HG02588 (cell line): ENCODE measurements around the gene CARD8.

Experiments used
- ATAC-seq: cut with Tn5 transposase; IDR thresholded peaks from one replicate; pipeline ENCODE4 v1.9.1; 2021; ENCODE audit warnings: mild to moderate bottlenecking, moderate library complexity; ENCODE audit not compliant: unreplicated experiment

The CARD8 gene

DNA sequence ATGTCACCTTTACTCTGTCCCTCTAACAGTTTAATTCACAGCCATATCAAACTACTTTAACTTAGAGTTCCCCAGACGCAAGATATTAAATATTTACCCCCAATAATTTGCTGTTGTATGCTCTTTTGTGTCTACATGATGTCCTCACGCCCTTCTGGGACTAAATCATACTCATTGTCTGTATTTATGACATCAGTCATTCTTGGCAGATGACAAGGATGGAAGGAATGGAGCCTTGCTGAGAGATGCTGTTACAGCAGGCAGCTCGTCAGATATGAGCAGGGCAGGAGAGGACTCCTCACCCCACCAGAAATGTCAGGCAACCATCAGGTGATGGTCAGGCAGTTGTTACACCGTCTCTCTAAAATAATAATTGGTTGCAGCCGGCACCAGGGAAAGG is 41.8 kb downstream of the CARD8 start:
- ATAC-seq = no peak

DNA sequence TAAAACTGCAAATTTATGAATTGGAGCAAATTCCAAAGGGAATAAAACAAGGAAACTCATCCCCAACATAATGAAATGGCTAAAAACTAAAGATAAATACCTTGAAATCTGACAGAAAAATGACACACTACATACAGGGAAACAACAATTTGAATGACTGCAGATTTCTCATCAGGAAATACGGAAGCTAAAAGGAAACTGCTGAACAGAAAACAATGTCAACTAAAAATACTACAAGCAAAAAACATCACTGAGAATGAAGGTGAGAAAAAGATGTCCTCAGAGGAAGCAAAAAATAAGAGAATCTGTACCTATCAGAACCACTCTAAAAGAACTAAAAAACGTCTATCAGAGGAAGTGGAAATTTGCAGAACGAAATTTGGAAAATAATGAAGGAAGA is 45.7 kb downstream of the CARD8 start:
- no peak for ATAC-seq

DNA sequence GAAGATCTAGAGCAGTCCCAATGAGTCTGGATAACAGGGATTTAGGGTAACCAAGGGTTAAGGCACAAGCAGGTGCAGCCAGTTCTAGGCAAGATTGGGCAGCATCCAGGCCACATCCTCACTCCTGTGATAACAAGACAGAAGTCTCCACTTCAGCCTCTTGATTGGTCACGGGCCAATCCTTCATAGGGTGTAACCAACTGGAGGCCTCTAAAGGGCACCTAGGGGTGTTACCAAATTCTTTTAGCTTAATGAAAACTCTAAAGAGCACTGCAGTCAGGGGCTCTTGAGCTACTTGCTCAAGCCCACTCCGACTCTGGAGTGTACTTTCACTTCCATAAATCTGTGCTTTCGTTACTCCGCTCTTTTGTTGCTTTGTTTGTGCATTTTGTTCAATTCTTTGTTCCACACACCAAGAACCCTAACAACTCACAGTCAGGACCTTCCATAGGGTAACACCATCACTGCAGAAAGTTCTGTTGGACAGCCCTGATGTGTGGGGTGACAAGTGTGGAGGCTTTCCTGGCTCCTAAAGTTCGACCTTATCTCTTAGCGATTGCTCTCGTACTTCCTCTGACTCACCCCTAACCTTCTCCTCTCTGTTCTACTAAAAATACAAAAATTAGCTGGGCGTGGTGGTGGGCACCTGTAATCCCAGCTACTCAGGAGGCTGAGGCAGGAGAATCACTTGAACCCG is 49.2 kb downstream of the CARD8 start:
- ATAC-seq = no peak

DNA sequence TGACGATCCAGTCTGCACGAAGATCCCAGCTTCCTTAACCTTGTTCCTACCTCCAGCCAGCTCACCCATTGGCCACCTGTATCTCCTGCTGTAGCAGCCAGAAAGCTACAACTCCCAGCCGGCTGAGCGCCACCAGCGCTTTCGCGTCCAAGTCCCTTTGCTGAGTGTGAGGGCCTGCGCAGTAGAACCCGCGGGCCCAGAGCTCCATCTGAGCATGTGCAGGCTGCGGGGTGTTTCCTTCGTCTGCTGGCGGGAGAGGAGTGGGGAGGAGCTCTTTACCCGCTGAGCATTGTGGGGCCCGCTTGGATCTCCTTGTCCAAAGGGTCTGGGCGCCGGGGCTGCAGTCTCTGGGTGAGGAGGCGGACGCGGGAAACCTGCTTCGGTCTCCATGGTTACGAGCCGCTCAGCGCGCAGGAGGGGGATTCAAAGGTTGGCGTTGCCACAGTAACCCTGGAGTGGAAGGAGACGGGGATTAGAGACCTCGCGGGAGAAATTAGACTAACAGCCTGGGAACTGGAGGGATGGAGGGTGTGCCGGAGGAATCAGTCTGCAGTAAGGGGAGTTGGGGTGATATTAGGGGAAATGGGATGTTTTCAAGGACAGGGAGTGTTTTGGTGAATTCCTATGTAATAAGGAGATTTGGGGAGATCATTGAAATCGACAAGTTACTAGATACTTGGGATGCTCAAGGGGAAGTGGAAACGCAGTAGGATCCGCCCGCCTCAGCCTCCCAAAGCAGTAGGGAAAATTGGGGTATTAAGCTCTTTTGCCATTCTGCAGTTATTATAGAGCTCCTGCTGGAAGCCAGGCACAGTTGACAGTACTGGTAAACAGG is 51.7 kb downstream of the CARD8 start:
- peak; percentile 87 for ATAC-seq

DNA sequence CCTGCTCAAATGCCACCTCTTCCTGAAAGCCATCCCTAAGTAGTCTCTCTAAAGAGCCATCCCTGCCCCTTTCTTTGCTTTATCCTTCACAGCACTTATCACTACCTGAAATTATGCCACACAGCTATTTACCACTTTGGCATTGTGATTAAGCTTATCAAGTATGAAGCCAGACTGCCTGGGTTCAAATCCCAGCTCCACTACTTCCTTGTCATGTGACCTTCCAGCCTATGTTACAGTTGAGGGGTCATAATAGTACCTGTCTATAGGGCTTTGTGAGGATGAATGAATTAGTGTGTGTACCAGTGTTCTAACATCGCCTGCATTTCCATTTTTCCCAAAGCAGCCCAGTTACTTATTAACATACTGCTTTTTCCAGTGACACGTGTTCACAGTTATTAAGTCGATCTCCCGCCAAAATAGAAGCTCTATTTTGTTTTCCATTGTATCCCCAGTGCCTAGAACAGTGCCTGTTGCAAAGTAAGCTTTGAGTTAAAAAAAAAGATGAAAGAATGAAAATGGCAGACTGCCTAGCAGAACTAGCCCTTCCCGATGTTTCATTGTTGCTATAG is 52.4 kb downstream of the CARD8 start:
- no peak for ATAC-seq

DNA sequence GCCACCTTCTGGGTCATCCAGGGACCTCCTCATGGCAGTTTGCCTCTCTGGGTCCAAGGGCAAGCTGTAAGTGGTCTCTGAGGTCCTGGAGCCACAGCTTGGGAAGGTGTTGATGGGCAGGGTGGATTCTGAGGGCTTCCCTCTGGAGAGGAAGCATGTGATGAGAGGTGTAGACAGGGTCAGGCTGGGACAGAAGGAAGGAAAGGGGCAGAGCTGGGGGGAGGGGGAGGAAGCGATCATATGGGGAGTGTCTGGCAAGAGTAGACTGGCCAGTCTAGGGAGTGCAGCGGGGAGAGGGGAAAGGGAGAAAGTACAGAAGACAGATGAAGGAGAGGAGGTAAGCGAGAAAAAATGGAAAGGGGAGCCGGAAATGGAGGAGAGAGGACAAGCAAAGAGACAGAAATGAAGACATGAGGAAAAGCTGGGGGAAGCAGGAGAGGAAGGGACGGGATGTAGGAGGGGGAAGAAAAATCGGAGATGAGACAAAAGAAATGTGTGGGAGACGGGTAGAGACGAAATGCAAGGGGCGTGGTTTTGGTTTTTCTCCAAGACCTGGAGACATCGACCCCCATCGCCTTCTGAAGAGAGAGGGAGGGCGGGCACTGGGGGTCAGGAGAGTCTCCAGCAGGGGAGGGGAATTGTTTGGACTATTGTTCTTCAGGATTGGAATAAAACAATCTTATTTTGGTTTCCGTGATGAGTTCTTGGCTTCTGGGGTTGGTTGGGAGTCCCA is 58.6 kb downstream of the CARD8 start:
- ATAC-seq = no peak

DNA sequence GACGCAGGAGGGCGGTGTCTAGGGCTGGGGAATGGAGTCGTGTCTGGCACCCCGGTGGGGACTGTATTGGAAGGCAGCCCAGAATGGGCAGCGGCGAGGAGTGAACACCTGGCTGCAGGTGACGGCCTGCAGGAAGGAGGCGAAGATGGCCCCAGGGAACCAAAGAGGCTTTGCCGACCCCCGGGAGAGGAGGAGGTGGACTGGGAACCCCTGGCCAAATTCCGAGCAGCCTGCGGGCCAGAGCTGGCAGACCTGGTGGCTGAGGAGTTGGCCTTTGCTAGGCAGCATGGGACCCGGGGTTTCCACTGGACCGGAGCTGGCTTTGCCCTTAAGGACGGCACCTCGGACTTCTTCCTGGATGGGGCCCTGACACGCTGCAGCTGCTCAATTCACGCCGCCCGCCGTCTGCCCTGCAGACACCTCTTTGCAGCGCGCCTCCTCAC is 59.4 kb downstream of the CARD8 start:
- no peak for ATAC-seq

DNA sequence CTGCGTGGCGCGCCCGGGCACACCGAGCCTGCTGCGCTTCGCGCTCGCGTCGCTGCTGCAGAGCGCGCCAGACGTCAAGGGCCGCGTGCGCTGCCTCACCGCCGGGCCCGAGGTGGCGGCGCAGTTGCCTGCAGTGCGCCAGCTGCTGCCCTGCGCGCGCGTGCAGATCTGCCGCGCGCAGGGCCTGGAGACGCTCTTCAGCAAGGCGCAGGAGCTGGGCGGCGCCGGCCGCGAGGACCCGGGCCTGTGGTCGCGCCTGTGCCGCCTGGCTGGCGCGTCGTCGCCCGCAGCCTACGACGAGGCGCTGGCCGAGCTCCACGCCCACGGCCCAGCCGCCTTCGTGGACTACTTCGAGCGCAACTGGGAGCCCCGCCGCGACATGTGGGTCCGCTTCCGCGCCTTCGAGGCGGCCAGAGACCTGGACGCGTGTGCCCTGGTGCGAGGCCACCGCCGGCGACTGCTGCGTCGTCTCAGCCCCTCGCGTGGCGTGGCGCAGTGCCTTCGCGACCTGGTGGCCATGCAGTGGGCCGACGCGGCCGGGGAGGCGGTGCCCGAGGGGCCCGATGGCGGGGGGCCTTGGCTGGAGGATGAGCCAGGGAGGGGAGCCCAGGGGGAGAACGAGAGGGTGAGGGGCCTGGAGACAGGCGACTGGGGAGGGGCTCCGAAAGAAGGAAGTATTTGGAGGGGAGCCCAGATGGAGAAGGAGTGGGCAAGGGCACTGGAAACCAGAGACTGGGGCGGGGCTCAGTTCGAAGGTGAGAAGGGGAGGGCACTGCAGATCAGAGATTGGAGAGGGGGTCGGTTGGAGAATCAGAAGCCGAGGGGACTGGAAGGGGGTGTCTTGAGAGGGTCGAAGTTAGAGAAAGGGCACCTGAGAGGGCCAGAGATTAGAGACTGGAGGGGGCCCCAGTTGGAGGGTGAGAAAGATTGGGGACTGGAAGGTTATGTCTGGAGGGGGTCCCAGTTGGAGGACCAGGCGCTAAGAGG is 60.6 kb downstream of the CARD8 start:
- ATAC-seq = no peak

DNA sequence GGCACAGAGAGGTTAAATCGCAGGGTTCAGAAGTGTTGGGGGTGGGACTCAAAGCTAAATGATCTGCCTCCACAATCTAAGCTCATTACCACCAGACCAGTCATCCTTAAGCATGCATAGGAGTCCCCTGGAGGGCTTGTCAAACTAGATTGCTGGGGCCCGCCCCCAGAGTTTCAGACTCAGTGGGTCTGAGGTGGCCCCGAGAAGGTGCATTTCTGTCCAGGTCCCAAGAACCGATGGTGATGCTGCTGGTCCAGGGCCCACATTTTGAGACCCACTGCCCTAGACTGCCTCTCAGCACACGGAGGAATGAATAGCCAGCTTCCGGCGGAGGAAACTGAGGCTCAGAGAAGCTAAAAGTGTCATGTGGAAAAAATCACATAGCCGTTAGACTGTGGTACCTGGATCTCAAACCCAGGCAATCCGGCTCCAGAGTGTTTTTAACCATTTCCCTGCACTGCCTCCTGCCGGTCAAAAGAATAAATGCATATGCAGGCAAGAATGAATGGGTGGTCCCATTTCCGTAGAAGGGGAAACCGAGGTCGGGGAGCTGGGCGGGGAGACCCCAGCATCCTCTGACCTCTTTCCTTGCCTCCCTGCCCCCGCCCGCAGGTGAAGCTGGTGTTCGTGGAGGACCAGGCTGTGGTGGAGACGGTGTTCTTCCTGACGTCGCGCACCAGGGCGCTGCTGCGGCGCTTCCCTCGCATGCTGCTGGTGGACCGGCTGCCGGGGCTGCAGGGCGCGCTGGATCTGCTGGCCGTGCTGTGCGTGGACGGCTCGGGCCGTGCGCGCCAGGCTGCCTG is 61.5 kb downstream of the CARD8 start:
- no peak for ATAC-seq

DNA sequence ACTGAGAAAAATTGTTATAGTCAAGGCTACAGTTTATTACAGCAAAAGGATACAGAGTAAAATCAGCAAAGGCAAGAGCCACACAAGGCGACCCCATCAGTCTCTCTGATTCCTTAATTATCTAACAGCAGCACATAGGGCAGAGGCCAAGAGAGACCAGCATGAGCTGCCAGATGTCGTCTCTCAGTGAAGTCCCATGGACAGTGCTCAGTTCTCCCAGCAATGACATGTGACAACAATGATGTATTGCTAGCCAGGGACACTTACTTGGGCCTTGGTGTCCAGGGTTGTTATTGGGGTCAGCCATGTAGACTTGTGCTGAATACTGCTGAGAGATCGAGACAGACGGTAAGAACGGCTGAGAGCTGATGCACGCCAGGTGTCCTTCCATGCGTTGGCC is 63.0 kb downstream of the CARD8 start:
- ATAC-seq = no peak

DNA sequence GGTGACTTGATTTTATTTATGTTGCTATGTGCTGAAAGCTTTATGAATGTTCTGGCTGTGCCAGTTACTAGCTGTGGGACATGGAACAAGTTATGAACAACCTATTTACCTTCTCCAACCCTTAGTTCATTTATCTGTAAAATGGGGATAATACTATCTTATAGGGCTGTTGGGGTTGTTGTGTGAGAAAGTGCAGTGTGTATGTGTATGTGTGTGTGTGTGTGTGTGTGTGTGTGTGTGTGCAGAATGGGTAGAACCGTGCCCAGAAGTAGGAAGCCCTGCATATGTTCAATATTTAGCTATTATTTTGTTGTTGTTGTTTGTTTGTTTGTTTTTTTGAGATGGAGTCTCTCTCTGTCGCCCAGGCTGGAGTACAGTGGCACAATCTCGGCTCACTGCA is 64.8 kb downstream of the CARD8 start:
- no peak for ATAC-seq

DNA sequence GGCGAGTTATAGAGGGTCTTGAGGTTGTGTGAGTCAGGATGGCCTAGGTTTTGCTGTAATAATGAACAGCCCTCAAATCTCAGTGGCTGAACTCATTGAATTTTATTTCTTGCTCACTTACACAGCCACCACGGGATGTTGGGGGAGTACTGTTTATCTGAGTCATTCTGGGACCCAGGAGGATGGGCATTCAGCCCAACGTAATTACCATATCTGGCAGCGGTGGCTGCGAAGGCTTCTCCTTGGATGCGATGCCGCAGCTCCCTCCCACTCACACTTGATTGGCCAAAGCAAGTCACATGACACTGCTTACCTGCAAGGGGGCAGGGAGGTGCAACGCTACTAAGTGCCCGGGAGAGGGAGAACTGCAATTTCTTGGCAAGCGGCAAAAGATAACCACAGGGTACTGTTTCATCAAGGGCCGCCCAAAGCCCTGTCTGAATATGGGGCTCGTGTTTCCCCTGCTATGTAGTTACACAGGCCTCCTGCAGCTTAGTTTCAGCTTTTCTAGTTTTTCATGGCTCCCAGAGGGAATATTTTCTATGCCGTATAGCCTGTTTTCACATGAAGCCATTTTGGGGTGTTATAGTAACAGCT is 65.3 kb downstream of the CARD8 start:
- no peak for ATAC-seq

DNA sequence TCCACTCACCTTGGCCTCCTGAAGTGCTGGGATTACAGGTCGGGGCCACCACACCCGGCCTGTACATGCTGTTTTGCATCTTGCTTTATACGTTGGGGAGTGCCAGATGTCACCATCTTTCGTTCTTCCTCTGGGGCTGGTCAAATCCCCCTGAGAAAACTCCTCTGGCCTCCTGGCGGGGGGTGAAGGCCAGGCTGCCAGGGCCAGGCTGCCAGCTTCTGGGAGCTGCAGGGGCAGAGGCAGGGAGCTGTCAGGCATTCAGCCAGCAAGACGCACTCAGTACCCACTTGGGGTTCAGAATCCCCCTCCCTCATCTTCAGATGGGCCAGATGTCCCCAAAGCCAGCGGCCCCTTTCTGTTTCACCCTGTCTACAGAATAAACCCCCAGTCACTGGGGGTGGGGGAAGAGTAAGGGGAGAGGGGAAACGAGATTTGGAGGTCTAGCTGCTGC is 69.1 kb downstream of the CARD8 start:
- no peak for ATAC-seq

DNA sequence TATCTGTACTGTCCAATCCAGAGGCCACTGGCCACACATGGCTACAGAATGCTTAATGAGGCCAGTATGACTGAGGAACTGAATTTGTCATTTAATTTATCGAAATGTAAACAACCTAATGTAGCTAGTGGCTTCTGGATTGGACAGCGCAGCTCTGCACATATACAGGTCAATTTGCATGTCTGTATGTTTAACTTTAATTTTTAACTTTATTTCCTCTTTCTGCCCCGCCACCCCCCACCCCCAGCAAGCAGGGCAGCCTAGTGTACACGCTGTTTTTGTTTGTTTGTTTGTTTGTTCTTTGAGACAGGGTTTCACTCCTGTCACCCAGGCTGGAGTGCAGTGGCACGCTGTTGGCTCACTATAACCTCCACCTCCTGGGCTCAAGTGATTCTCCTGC is 69.7 kb downstream of the CARD8 start:
- ATAC-seq = no peak

DNA sequence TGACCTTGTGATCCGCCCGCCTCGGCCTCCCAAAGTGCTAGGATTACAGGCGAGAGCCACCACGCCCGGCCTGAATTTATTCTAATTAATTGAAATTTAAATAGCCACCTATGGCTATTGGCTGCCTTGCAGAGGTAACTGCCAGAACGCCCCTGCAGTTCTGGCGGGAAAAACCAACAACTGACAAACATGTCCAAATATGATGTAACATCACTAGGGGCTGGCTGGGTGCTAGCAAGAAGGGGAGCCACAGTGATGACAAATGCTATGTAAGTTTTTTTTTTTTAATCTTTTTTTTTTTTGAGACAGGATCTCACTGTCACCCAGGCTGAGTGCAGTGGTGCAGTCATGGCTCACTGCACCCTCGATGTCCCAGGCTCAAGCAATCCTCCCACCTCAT is 72.4 kb downstream of the CARD8 start:
- no peak for ATAC-seq

DNA sequence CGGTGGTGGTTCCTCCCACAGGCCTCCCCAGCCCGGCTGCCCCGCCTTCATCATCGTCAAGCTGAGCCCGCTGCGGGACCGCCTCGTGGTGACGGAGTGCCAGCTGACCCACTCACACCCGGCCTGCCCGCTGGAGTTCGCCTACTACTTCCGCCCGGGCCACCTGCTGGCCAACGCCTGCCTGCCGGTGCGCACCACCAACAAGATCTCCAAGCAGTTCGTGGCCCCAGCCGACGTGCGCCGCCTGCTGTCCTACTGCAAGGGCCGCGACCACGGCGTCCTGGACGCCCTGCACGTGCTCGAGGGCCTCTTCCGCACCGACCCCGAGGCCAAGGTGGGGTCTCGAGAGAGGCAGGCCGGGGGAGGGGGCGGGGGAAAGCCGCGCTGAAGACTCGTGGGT is 73.3 kb downstream of the CARD8 start:
- ATAC-seq = no peak

DNA sequence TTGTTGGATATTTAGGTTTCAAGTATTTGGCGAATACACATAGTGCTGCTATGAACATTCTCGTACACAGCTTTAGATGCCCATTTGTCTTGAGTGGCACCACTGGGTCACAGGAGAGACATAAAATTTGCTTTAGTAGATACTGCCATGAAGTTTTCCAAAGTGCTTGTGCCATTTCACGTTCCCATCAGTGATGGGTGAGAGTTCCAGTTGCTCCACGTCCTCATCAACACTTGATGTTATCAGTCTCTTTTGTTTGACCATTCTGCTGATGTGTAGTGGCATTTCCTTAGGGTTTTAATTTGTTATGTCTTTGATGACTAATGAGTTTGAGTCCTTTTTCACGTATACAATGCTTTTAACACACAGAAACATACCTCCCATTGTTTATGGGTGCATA is 74.2 kb downstream of the CARD8 start:
- ATAC-seq = no peak

DNA sequence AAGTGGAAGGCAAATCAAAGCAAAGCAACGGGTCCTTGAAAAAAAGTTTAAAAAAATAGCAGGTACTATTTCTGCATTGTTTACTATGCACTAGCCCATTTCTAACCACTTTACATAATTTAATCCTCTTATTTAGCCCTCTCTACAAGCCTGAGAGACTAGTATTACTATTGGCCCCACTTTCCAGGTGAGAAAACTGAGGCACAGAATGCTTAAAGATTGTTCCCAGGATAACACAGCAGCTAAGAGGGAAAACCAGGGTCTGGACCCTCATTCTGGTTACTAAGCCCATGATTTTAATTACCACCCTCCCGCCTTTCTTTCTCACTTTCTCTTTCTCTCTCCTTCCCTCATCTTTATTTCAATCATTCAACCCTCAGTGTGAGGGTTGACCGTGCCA is 79.5 kb downstream of the CARD8 start:
- ATAC-seq = no peak

DNA sequence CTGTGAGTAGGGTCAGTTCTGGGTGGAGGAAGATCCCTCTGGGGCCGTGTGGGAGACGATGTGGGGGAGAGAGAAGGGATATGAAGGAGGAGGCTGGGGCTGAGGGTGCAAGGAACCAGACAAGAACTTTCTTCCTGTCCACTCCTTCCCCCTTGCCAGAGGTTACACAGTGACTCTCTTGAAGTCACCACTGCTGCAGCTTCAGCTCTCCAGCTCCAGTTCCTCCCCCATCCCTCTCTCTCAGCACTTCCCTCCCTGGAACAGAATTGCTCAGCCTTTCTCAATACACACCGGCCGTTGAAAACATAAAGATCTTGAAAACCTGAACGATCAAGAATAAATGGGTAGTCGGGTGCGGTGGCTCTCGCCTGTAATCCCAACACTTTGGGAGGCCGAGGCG is 80.1 kb downstream of the CARD8 start:
- ATAC-seq = no peak
